Pons (tissue), 1 donor: Measurements from ENCODE around the gene S100A12.

ENCODE experiments used
- DNase-seq: peaks from one replicate; pipeline ENCODE4 v3.0.0-alpha.2; 2016; ENCODE audit warnings: low spot score

The S100A12 gene

GRCh38 chr1:153336650-153337049 is 38.8 kb downstream of the S100A12 start:
- no peak for DNase-seq

- no peak for DNase-seq
Observed at GRCh38 chr1:153333902-153334301, 41.5 kb downstream of the S100A12 start.

- DNase-seq: peak; percentile 95
Observed at GRCh38 chr1:153324912-153325311, 50.5 kb downstream of the S100A12 start.
